ENCODE results near the gene PLA2G6. TPM values are rescaled to one million over a fixed set of nuclear protein-coding genes. Genes with fewer than 3 reads are reported as not detected.
A peak's percentile ranks its signal among the peaks of the same experiment; 100 is the strongest.

PLA2G6 gene
- total RNA-seq, 2 experiments from 2014 or later = 39.8 to 43.1 TPM

GRCh38 chr22:38136607-38137006, 45.0 kb downstream of the PLA2G6 start:
- peaks cover 6% of the 10 kb centered on the region for H3K4me1 Mint-ChIP-seq (ENCODE audit: low read depth)
- POLR2A ChIA-PET = interaction anchor here (0.9 kb wide), 1 partner anchor 111 kb away, joined by 3 read pairs; no protein-coding TSS in a partner anchor
- no peaks in the 10 kb centered on the region for H3K27me3 Mint-ChIP-seq (ENCODE audit: low read depth)
- CTCF ChIA-PET = interaction anchor here (1.3 to 1.5 kb wide), 2 partner anchors 18 to 22 kb away, joined by 3 to 4 read pairs; no protein-coding TSS in a partner anchor
- no peak for DNase-seq
- no peaks in the 10 kb centered on the region for H3K9me3 Mint-ChIP-seq (ENCODE audit: insufficient read depth)
- no peak overlapping the region for H3K27ac Mint-ChIP-seq
- no peak overlapping the region for H3K4me3 Mint-ChIP-seq
- no peak for ATAC-seq
- peaks cover 9% of the 10 kb centered on the region for H3K36me3 Mint-ChIP-seq (ENCODE audit: low read depth)

GRCh38 chr22:38135133-38135706, 46.4 kb downstream of the PLA2G6 start:
- Mint-ChIP-seq H3K36me3 (ENCODE audit: low read depth) (peaks cover 9% of the 10 kb centered on the region), H3K4me3 (no peak overlapping the region), H3K4me1 (ENCODE audit: low read depth) (peaks cover 6% of the 10 kb centered on the region), H3K27me3 (ENCODE audit: low read depth) (no peaks in the 10 kb centered on the region), H3K27ac (no peak overlapping the region), H3K9me3 (ENCODE audit: insufficient read depth) (no peaks in the 10 kb centered on the region)
- no peak for DNase-seq
- no peak for ATAC-seq
- POLR2A ChIA-PET = no interaction called here
- CTCF ChIA-PET = no interaction called here

- Mint-ChIP-seq H3K27ac (no peak overlapping the region), H3K36me3 (ENCODE audit: low read depth) (peaks cover 2% of the 10 kb centered on the region), H3K4me3 (no peak overlapping the region), H3K4me1 (ENCODE audit: low read depth) (peaks cover 6% of the 10 kb centered on the region), H3K27me3 (ENCODE audit: low read depth) (no peaks in the 10 kb centered on the region), H3K9me3 (ENCODE audit: insufficient read depth) (no peaks in the 10 kb centered on the region)
- no peak for ATAC-seq
- POLR2A ChIA-PET = interaction anchor here (0.5 kb wide), 1 partner anchor 17 kb away, joined by 3 read pairs; no protein-coding TSS in a partner anchor
- CTCF ChIA-PET = no interaction called here
- DNase-seq = no peak
Observed at GRCh38 chr22:38133331-38133730, 48.3 kb downstream of the PLA2G6 start.

GRCh38 chr22:38132794-38133193, 48.8 kb downstream of the PLA2G6 start:
- DNase-seq (no peak), ATAC-seq (no peak)
- Mint-ChIP-seq H3K4me3 (no peak overlapping the region), H3K27me3 (ENCODE audit: low read depth) (no peaks in the 10 kb centered on the region), H3K36me3 (ENCODE audit: low read depth) (peaks cover 2% of the 10 kb centered on the region), H3K9me3 (ENCODE audit: insufficient read depth) (no peaks in the 10 kb centered on the region), H3K27ac (no peak overlapping the region), H3K4me1 (ENCODE audit: low read depth) (peaks cover 6% of the 10 kb centered on the region)
- POLR2A ChIA-PET = no interaction called here
- CTCF ChIA-PET = no interaction called here

GRCh38 chr22:38132136-38132535, 49.5 kb downstream of the PLA2G6 start:
- H3K4me1 Mint-ChIP-seq (ENCODE audit: low read depth) = peaks cover 6% of the 10 kb centered on the region
- no peak overlapping the region for H3K27ac Mint-ChIP-seq
- H3K27me3 Mint-ChIP-seq (ENCODE audit: low read depth) = no peaks in the 10 kb centered on the region
- CTCF ChIA-PET = no interaction called here
- H3K9me3 Mint-ChIP-seq (ENCODE audit: insufficient read depth) = no peaks in the 10 kb centered on the region
- no peak overlapping the region for H3K4me3 Mint-ChIP-seq
- POLR2A ChIA-PET = no interaction called here
- peaks cover 2% of the 10 kb centered on the region for H3K36me3 Mint-ChIP-seq (ENCODE audit: low read depth)
- DNase-seq (no peak), ATAC-seq (no peak)

GRCh38 chr22:38131399-38131798, 50.2 kb downstream of the PLA2G6 start:
- ATAC-seq (no peak), DNase-seq (no peak)
- H3K9me3 Mint-ChIP-seq (ENCODE audit: insufficient read depth) = no peaks in the 10 kb centered on the region
- no peak overlapping the region for H3K27ac Mint-ChIP-seq
- no peak overlapping the region for H3K4me3 Mint-ChIP-seq
- peaks cover 2% of the 10 kb centered on the region for H3K36me3 Mint-ChIP-seq (ENCODE audit: low read depth)
- no peaks in the 10 kb centered on the region for H3K27me3 Mint-ChIP-seq (ENCODE audit: low read depth)
- CTCF ChIA-PET = no interaction called here
- POLR2A ChIA-PET = no interaction called here
- H3K4me1 Mint-ChIP-seq (ENCODE audit: low read depth) = peaks cover 6% of the 10 kb centered on the region

- ATAC-seq = no peak
- no peaks in the 10 kb centered on the region for H3K9me3 Mint-ChIP-seq (ENCODE audit: insufficient read depth)
- no peak overlapping the region for H3K27ac Mint-ChIP-seq
- no peak overlapping the region for H3K4me3 Mint-ChIP-seq
- POLR2A ChIA-PET = no interaction called here
- no peak for DNase-seq
- no peaks in the 10 kb centered on the region for H3K4me1 Mint-ChIP-seq (ENCODE audit: low read depth)
- CTCF ChIA-PET = no interaction called here
- H3K27me3 Mint-ChIP-seq (ENCODE audit: low read depth) = no peaks in the 10 kb centered on the region
- no peaks in the 10 kb centered on the region for H3K36me3 Mint-ChIP-seq (ENCODE audit: low read depth)
Observed at GRCh38 chr22:38129856-38130255, 51.8 kb downstream of the PLA2G6 start.

- POLR2A ChIA-PET = no interaction called here
- no peaks in the 10 kb centered on the region for H3K9me3 Mint-ChIP-seq (ENCODE audit: insufficient read depth)
- CTCF ChIA-PET = no interaction called here
- no peak overlapping the region for H3K27ac Mint-ChIP-seq
- H3K4me1 Mint-ChIP-seq (ENCODE audit: low read depth) = peaks cover 5% of the 10 kb centered on the region
- H3K36me3 Mint-ChIP-seq (ENCODE audit: low read depth) = no peaks in the 10 kb centered on the region
- no peak overlapping the region for H3K4me3 Mint-ChIP-seq
- no peak for ATAC-seq
- no peak for DNase-seq
- H3K27me3 Mint-ChIP-seq (ENCODE audit: low read depth) = no peaks in the 10 kb centered on the region
Observed at GRCh38 chr22:38129021-38129420, 52.6 kb downstream of the PLA2G6 start.

GRCh38 chr22:38127869-38128268, 53.8 kb downstream of the PLA2G6 start:
- POLR2A ChIA-PET = no interaction called here
- CTCF ChIA-PET = no interaction called here
- DNase-seq (no peak), ATAC-seq (no peak)
- no peaks in the 10 kb centered on the region for H3K36me3 Mint-ChIP-seq (ENCODE audit: low read depth)
- H3K27me3 Mint-ChIP-seq (ENCODE audit: low read depth) = no peaks in the 10 kb centered on the region
- no peak overlapping the region for H3K4me3 Mint-ChIP-seq
- no peaks in the 10 kb centered on the region for H3K9me3 Mint-ChIP-seq (ENCODE audit: insufficient read depth)
- H3K4me1 Mint-ChIP-seq (ENCODE audit: low read depth) = peaks cover 11% of the 10 kb centered on the region
- no peak overlapping the region for H3K27ac Mint-ChIP-seq

- H3K4me1 Mint-ChIP-seq (ENCODE audit: low read depth) = peaks cover 15% of the 10 kb centered on the region
- POLR2A ChIA-PET = no interaction called here
- DNase-seq (no peak), ATAC-seq (no peak)
- no peak overlapping the region for H3K27ac Mint-ChIP-seq
- CTCF ChIA-PET = no interaction called here
- no peak overlapping the region for H3K4me3 Mint-ChIP-seq
- no peaks in the 10 kb centered on the region for H3K9me3 Mint-ChIP-seq (ENCODE audit: insufficient read depth)
- no peaks in the 10 kb centered on the region for H3K36me3 Mint-ChIP-seq (ENCODE audit: low read depth)
- no peaks in the 10 kb centered on the region for H3K27me3 Mint-ChIP-seq (ENCODE audit: low read depth)
Observed at GRCh38 chr22:38126928-38127668, 54.5 kb downstream of the PLA2G6 start.

- DNase-seq (no peak), ATAC-seq (no peak)
- no peak overlapping the region for H3K4me3 Mint-ChIP-seq
- peaks cover 15% of the 10 kb centered on the region for H3K4me1 Mint-ChIP-seq (ENCODE audit: low read depth)
- POLR2A ChIA-PET = no interaction called here
- CTCF ChIA-PET = no interaction called here
- no peaks in the 10 kb centered on the region for H3K36me3 Mint-ChIP-seq (ENCODE audit: low read depth)
- no peak overlapping the region for H3K27ac Mint-ChIP-seq
- H3K9me3 Mint-ChIP-seq (ENCODE audit: insufficient read depth) = no peaks in the 10 kb centered on the region
- H3K27me3 Mint-ChIP-seq (ENCODE audit: low read depth) = no peaks in the 10 kb centered on the region
Observed at GRCh38 chr22:38125751-38126201, 55.9 kb downstream of the PLA2G6 start.

- CTCF ChIA-PET = no interaction called here
- POLR2A ChIA-PET = no interaction called here
- H3K27ac Mint-ChIP-seq = peak overlapping the region; percentile 57
Observed at GRCh38 chr22:38125038-38125610, 56.5 kb downstream of the PLA2G6 start.

More at GRCh38 chr22:38125038-38125610, 56.5 kb downstream of the PLA2G6 start:
- H3K9me3 Mint-ChIP-seq (ENCODE audit: insufficient read depth) = no peaks in the 10 kb centered on the region
- no peaks in the 10 kb centered on the region for H3K27me3 Mint-ChIP-seq (ENCODE audit: low read depth)
- H3K4me3 Mint-ChIP-seq = no peak overlapping the region
- DNase-seq (no peak), ATAC-seq (no peak)
- peaks cover 15% of the 10 kb centered on the region for H3K4me1 Mint-ChIP-seq (ENCODE audit: low read depth)
- H3K36me3 Mint-ChIP-seq (ENCODE audit: low read depth) = no peaks in the 10 kb centered on the region

All from activated CD8-positive, alpha-beta T cell treated with anti-CD3 and anti-CD28 coated beads, Interleukin-2, amount 10 ng/mL, durations not matched to agents 7 days and 5 days (primary cell).